Mesendoderm (in vitro differentiated cells): Measurements from ENCODE around the gene MECP2. TPM values are rescaled to one million over a fixed set of nuclear protein-coding genes. Genes with fewer than 3 reads are reported as not detected.

Source experiments
- small RNA-seq: library from polyadenylated mRNA; stranded (forward); fragments of <200 nt; extraction: miRNeasy Mini kit (QIAGEN cat#:217004); gene quantifications from one replicate; pipeline ENCODE3, GENCODE V24; 2013; ENCODE audit not compliant: insufficient read depth

The MECP2 gene

Small RNA genes within 50 kb of the gene (small RNA-seq; reads per million reads assigned to genes)
- not detected for gene MIR3202-1
